Trophoblast cell (in vitro differentiated cells and primary cell): ENCODE data around the gene CIITA.

Experiments
- DNase-seq, 2 donors: peaks; one replicate each; pipeline ENCODE4 v3.0.0-alpha.2; 2016
- H2AFZ ChIP-seq: 2 replicates; pipeline ENCODE4 v1.6.1; 2013; ENCODE audit warnings: low read length, moderate library complexity, mild to moderate bottlenecking; ENCODE audit not compliant: insufficient read depth, poor library complexity
- H2AK5ac ChIP-seq: 2 replicates; pipeline ENCODE4 v1.6.1; 2013; ENCODE audit warnings: mild to moderate bottlenecking, low read length
- H2BK120ac ChIP-seq: 2 replicates; pipeline ENCODE4 v1.6.1; 2013; ENCODE audit warnings: low read length, mild to moderate bottlenecking, moderate library complexity; ENCODE audit not compliant: insufficient read depth, poor library complexity
- H2BK12ac ChIP-seq: 2 replicates; pipeline ENCODE4 v1.6.1; 2013; ENCODE audit warnings: mild to moderate bottlenecking, low read length, moderate library complexity
- H2BK5ac ChIP-seq: 2 replicates; pipeline ENCODE4 v1.6.1; 2013; ENCODE audit warnings: low read length, low read depth, moderate library complexity, mild to moderate bottlenecking; ENCODE audit not compliant: poor library complexity
- H3K14ac ChIP-seq: 2 replicates; pipeline ENCODE4 v1.6.1; 2013; ENCODE audit warnings: mild to moderate bottlenecking, low read length
- H3K18ac ChIP-seq: 2 replicates; pipeline ENCODE4 v1.6.1; 2013; ENCODE audit warnings: mild to moderate bottlenecking, low read length
- H3K23ac ChIP-seq: 2 replicates; pipeline ENCODE4 v1.6.1; 2013; ENCODE audit warnings: low read length
- H3K27ac ChIP-seq: 2 replicates; pipeline ENCODE4 v1.5.1; 2013; ENCODE audit warnings: low read depth, mild to moderate bottlenecking, inconsistent platforms, low read length, moderate library complexity
- H3K27me3 ChIP-seq: 2 replicates; pipeline ENCODE4 v1.6.1; 2013; ENCODE audit warnings: inconsistent platforms, mild to moderate bottlenecking, low read length, moderate library complexity; ENCODE audit not compliant: insufficient read depth
- H3K36me3 ChIP-seq, 2 experiments: 1 replicate in 1 of 2; 2 replicates in 1 of 2; pipeline ENCODE4 v1.6.1; 2013; ENCODE audit warnings: low read length in 2 of 2, mild to moderate bottlenecking in 2 of 2, moderate library complexity in 1 of 2; ENCODE audit not compliant: insufficient read depth in 2 of 2, control insufficient read depth in 1 of 2
- H3K4ac ChIP-seq: 2 replicates; pipeline ENCODE4 v1.6.1; 2013; ENCODE audit warnings: low read depth, mild to moderate bottlenecking, low read length, moderate library complexity
- H3K4me1 ChIP-seq, 2 experiments: 1 replicate in 1 of 2; 2 replicates in 1 of 2; pipeline ENCODE4 v1.6.1; 2013; ENCODE audit warnings: low read length in 2 of 2, mild to moderate bottlenecking in 2 of 2, moderate library complexity in 1 of 2; ENCODE audit not compliant: insufficient read depth in 2 of 2, control insufficient read depth in 1 of 2
- H3K4me2 ChIP-seq: 2 replicates; pipeline ENCODE4 v1.6.1; 2013; ENCODE audit warnings: inconsistent platforms, mild to moderate bottlenecking, low read length, moderate library complexity
- H3K4me3 ChIP-seq: 2 replicates; pipeline ENCODE4 v1.5.1; 2013; ENCODE audit warnings: mild to moderate bottlenecking, low read depth, low read length, inconsistent platforms
- H3K79me1 ChIP-seq: one replicate; pipeline ENCODE4 v1.6.1; 2013; ENCODE audit warnings: low read length
- H3K79me2 ChIP-seq: 2 replicates; pipeline ENCODE4 v1.6.1; 2013; ENCODE audit warnings: low read length, mild to moderate bottlenecking; ENCODE audit not compliant: control insufficient read depth, insufficient read depth, poor library complexity
- H3K9ac ChIP-seq: 2 replicates; pipeline ENCODE4 v1.6.1; 2013; ENCODE audit warnings: mild to moderate bottlenecking, low read length
- H3K9me3 ChIP-seq: 2 replicates; pipeline ENCODE4 v1.6.1; 2013; ENCODE audit warnings: low read depth, mild to moderate bottlenecking, control low read depth, inconsistent platforms, low read length; ENCODE audit not compliant: insufficient read depth
- H4K12ac ChIP-seq: 2 replicates; pipeline ENCODE4 v1.6.1; 2013; ENCODE audit warnings: low read depth, mild to moderate bottlenecking, low read length, moderate library complexity
- H4K8ac ChIP-seq: 2 replicates; pipeline ENCODE4 v1.6.1; 2013; ENCODE audit warnings: low read depth, mild to moderate bottlenecking, low read length, moderate library complexity
- H4K91ac ChIP-seq: one replicate; pipeline ENCODE4 v1.6.1; 2013; ENCODE audit warnings: low read depth, mild to moderate bottlenecking, low read length, moderate library complexity
- WGBS: extraction: QIAGEN DNeasy Blood & Tissue Kit; methylation state at CpG from one replicate; pipeline ENCODE4 v1.1.7; 2013; ENCODE audit warnings: missing lambda C conversion rate; ENCODE audit not compliant: insufficient read length, insufficient coverage; ENCODE audit errors: extremely low coverage; 5-methylcytosine and 5-hydroxymethylcytosine counted together

Gene CIITA

DNA sequence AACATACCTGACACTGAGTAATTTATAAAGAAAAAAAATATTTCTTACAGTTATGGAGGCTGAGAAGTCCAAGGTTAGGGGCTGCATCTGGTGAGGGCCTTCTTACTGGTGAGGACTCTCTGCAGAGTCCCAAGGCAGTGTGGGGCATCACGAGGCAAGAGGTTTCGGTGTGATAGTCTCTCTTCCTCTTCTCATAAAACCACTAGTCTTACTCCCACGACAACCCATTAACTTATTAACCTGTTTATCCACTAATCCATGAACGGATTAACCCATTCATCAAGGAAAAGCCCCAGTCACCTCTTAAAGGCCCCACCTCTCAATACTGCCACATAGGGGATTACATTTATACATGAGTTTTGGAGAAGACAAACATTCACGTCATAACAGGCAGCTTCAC is 20.1 kb downstream of the CIITA start:
- no peak overlapping the region for H3K27ac ChIP-seq
- no CpG with 5 or more reads among the region's 5 CpGs for WGBS
- H2AK5ac ChIP-seq, result no peak overlapping the region
- H3K4me3 ChIP-seq, result no peak overlapping the region
- no peaks in the 10 kb centered on the region for H3K9me3 ChIP-seq
- no peaks in the 10 kb centered on the region for H3K79me1 ChIP-seq
- no peak overlapping the region for H3K4ac ChIP-seq
- no peak overlapping the region for H3K9ac ChIP-seq
- DNase-seq, result no peak
- no peak overlapping the region for H3K4me2 ChIP-seq
- H2BK12ac ChIP-seq, result no peak overlapping the region
- H2AFZ ChIP-seq, result no peak overlapping the region
- H4K91ac ChIP-seq, result no peak overlapping the region
- no peaks in the 10 kb centered on the region for H3K27me3 ChIP-seq
- H4K8ac ChIP-seq, result no peak overlapping the region
- no peaks in the 10 kb centered on the region for H3K4me1 ChIP-seq
- no peaks in the 10 kb centered on the region for H3K79me2 ChIP-seq
- H4K12ac ChIP-seq, result no peak overlapping the region
- no peak overlapping the region for H3K14ac ChIP-seq
- no peak overlapping the region for H2BK120ac ChIP-seq
- no peak overlapping the region for H2BK5ac ChIP-seq
- H3K18ac ChIP-seq, result no peak overlapping the region
- H3K23ac ChIP-seq, result no peak overlapping the region
- no peaks in the 10 kb centered on the region for H3K36me3 ChIP-seq

DNA sequence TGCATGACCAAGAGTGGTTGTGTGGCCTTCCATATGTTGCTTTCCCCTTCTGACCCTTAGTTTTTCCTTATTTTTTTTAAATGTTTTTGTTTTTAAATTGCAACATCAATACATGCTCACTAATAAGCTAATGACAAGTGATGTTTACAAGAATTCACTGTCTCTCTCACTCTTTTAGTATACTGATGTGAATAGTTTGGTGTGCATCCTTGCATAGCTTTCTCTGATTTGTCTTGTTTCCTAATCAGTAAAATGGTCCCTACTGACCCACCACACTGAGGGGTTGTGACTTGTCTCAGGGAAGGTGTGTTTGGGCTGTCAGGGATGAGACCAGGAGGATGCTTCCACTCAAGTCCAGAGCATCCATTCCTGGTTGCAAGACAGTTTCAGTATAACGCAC is 26.0 kb downstream of the CIITA start:
- Histone ChIP-seq H4K12ac (no peak overlapping the region), H2AFZ (no peak overlapping the region), H2BK12ac (no peak overlapping the region), H4K91ac (no peak overlapping the region), H2BK5ac (no peak overlapping the region), H3K27me3 (no peaks in the 10 kb centered on the region), H3K4ac (no peak overlapping the region), H3K18ac (no peak overlapping the region), H2BK120ac (no peak overlapping the region), H3K9ac (no peak overlapping the region), H3K9me3 (peaks cover 1% of the 10 kb centered on the region), H3K27ac (no peak overlapping the region), H3K79me2 (no peaks in the 10 kb centered on the region), H3K14ac (no peak overlapping the region), H3K36me3 (no peaks in the 10 kb centered on the region), H3K4me2 (no peak overlapping the region), H4K8ac (no peak overlapping the region), H3K4me1 (no peaks in the 10 kb centered on the region), H3K79me1 (no peaks in the 10 kb centered on the region), H3K23ac (no peak overlapping the region), H3K4me3 (no peak overlapping the region), H2AK5ac (no peak overlapping the region)
- no CpG with 5 or more reads among the region's 1 CpG for WGBS
- no peak for DNase-seq

DNA sequence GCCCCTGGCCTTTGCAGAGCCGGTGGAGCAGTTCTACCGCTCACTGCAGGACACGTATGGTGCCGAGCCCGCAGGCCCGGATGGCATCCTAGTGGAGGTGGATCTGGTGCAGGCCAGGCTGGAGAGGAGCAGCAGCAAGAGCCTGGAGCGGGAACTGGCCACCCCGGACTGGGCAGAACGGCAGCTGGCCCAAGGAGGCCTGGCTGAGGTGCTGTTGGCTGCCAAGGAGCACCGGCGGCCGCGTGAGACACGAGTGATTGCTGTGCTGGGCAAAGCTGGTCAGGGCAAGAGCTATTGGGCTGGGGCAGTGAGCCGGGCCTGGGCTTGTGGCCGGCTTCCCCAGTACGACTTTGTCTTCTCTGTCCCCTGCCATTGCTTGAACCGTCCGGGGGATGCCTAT is 29.5 kb downstream of the CIITA start:
- H2AFZ ChIP-seq, result no peak overlapping the region
- no peaks in the 10 kb centered on the region for H3K4me1 ChIP-seq
- no peaks in the 10 kb centered on the region for H3K27me3 ChIP-seq
- no peak overlapping the region for H2BK12ac ChIP-seq
- no peaks in the 10 kb centered on the region for H3K79me1 ChIP-seq
- peaks cover 3% of the 10 kb centered on the region for H3K9me3 ChIP-seq
- H3K27ac ChIP-seq, result no peak overlapping the region
- no peak for DNase-seq
- H2AK5ac ChIP-seq, result no peak overlapping the region
- H3K4ac ChIP-seq, result no peak overlapping the region
- H3K36me3 ChIP-seq, result no peaks in the 10 kb centered on the region
- no peak overlapping the region for H3K14ac ChIP-seq
- H3K23ac ChIP-seq, result no peak overlapping the region
- no peak overlapping the region for H3K9ac ChIP-seq
- WGBS, result no CpG with 5 or more reads among the region's 19 CpGs
- no peak overlapping the region for H4K8ac ChIP-seq
- H3K4me2 ChIP-seq, result no peak overlapping the region
- no peak overlapping the region for H2BK5ac ChIP-seq
- H4K12ac ChIP-seq, result no peak overlapping the region
- no peak overlapping the region for H3K18ac ChIP-seq
- no peaks in the 10 kb centered on the region for H3K79me2 ChIP-seq
- no peak overlapping the region for H2BK120ac ChIP-seq
- peak overlapping the region; percentile 4 for H3K4me3 ChIP-seq
- H4K91ac ChIP-seq, result no peak overlapping the region

DNA sequence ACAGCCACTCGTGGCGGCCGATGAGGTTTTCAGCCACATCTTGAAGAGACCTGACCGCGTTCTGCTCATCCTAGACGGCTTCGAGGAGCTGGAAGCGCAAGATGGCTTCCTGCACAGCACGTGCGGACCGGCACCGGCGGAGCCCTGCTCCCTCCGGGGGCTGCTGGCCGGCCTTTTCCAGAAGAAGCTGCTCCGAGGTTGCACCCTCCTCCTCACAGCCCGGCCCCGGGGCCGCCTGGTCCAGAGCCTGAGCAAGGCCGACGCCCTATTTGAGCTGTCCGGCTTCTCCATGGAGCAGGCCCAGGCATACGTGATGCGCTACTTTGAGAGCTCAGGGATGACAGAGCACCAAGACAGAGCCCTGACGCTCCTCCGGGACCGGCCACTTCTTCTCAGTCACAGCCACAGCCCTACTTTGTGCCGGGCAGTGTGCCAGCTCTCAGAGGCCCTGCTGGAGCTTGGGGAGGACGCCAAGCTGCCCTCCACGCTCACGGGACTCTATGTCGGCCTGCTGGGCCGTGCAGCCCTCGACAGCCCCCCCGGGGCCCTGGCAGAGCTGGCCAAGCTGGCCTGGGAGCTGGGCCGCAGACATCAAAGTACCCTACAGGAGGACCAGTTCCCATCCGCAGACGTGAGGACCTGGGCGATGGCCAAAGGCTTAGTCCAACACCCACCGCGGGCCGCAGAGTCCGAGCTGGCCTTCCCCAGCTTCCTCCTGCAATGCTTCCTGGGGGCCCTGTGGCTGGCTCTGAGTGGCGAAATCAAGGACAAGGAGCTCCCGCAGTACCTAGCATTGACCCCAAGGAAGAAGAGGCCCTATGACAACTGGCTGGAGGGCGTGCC is 30.1 kb downstream of the CIITA start:
- Histone ChIP-seq H3K9me3 (peaks cover 3% of the 10 kb centered on the region), H3K79me2 (no peaks in the 10 kb centered on the region), H3K4ac (no peak overlapping the region), H3K4me3 (no peak overlapping the region), H4K91ac (no peak overlapping the region), H3K9ac (no peak overlapping the region), H3K27ac (no peak overlapping the region), H3K14ac (no peak overlapping the region), H3K4me1 (no peaks in the 10 kb centered on the region), H3K18ac (no peak overlapping the region), H4K12ac (no peak overlapping the region), H2BK12ac (no peak overlapping the region), H4K8ac (no peak overlapping the region), H3K4me2 (no peak overlapping the region), H3K36me3 (no peaks in the 10 kb centered on the region), H3K79me1 (no peaks in the 10 kb centered on the region), H3K27me3 (no peaks in the 10 kb centered on the region), H2AK5ac (no peak overlapping the region), H3K23ac (no peak overlapping the region), H2AFZ (no peak overlapping the region), H2BK5ac (no peak overlapping the region), H2BK120ac (no peak overlapping the region)
- no CpG with 5 or more reads among the region's 46 CpGs for WGBS
- no peak for DNase-seq
